ENCODE measurements around the gene AGMO. TPM values are rescaled to one million over a fixed set of nuclear protein-coding genes. Genes with fewer than 3 reads are reported as not detected.

Gene AGMO
- total RNA-seq, 1 experiment from 2014 or later, result not detected

GRCh38 chr7:15601175-15601574 lies 39.4 kb upstream of the AGMO start:
- intact Hi-C loops (cut with micrococcal nuclease; ENCODE audit: unreplicated experiment), result no loop called here
- Histone ChIP-seq H3K27me3 (ENCODE audit: control insufficient read depth, insufficient read depth, low read length) (no peaks in the 10 kb centered on the region), H3K4me1 (ENCODE audit: control insufficient read depth, insufficient read depth, low read length) (no peaks in the 10 kb centered on the region), H3K36me3 (ENCODE audit: control insufficient read depth, insufficient read depth, low read length) (no peaks in the 10 kb centered on the region), H3K27ac (ENCODE audit: low read length) (no peak overlapping the region), H3K9me3 (ENCODE audit: control insufficient read depth, insufficient read depth, low read depth, low read length) (no peaks in the 10 kb centered on the region; the same call in 1 of the 2 replicates), H3K4me3 (ENCODE audit: low read depth in 2 of 2, low read length in 2 of 2) (no peak overlapping the region)
- CTCF ChIA-PET, result no interaction called here
- in situ Hi-C loops (cut with HindIII; ENCODE audit: low pct_unique_long_range_greater_than_20kb, low sequenced_read_pairs), result no loop called here
- ATAC-seq (no peak), DNase-seq (ENCODE audit: low read depth, low spot score) (no peak)
- POLR2A ChIA-PET, result no interaction called here
- BruUV-seq (replicated peaks), result no TSS peak
- TF ChIP-seq TCF7L2 (IDR thresholded peaks at IDR 0.05; ENCODE audit: low read depth, low read length) (no peak), POLR2AphosphoS5 (IDR thresholded peaks at IDR 0.05; ENCODE audit: low read depth, low read length) (no peak), SIN3A (IDR thresholded peaks at IDR 0.05; ENCODE audit: borderline replicate concordance, insufficient read depth, low read depth, low read length) (no peak)
- TF ChIP-seq, protein P1, sequence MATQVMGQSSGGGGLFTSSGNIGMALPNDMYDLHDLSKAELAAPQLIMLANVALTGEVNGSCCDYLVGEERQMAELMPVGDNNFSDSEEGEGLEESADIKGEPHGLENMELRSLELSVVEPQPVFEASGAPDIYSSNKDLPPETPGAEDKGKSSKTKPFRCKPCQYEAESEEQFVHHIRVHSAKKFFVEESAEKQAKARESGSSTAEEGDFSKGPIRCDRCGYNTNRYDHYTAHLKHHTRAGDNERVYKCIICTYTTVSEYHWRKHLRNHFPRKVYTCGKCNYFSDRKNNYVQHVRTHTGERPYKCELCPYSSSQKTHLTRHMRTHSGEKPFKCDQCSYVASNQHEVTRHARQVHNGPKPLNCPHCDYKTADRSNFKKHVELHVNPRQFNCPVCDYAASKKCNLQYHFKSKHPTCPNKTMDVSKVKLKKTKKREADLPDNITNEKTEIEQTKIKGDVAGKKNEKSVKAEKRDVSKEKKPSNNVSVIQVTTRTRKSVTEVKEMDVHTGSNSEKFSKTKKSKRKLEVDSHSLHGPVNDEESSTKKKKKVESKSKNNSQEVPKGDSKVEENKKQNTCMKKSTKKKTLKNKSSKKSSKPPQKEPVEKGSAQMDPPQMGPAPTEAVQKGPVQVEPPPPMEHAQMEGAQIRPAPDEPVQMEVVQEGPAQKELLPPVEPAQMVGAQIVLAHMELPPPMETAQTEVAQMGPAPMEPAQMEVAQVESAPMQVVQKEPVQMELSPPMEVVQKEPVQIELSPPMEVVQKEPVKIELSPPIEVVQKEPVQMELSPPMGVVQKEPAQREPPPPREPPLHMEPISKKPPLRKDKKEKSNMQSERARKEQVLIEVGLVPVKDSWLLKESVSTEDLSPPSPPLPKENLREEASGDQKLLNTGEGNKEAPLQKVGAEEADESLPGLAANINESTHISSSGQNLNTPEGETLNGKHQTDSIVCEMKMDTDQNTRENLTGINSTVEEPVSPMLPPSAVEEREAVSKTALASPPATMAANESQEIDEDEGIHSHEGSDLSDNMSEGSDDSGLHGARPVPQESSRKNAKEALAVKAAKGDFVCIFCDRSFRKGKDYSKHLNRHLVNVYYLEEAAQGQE (IDR thresholded peaks at IDR 0.05; ENCODE audit: insufficient read depth in 1 of 2, low read depth in 2 of 2, low read length in 1 of 2), result no peak
- TF ChIP-seq, protein P2, sequence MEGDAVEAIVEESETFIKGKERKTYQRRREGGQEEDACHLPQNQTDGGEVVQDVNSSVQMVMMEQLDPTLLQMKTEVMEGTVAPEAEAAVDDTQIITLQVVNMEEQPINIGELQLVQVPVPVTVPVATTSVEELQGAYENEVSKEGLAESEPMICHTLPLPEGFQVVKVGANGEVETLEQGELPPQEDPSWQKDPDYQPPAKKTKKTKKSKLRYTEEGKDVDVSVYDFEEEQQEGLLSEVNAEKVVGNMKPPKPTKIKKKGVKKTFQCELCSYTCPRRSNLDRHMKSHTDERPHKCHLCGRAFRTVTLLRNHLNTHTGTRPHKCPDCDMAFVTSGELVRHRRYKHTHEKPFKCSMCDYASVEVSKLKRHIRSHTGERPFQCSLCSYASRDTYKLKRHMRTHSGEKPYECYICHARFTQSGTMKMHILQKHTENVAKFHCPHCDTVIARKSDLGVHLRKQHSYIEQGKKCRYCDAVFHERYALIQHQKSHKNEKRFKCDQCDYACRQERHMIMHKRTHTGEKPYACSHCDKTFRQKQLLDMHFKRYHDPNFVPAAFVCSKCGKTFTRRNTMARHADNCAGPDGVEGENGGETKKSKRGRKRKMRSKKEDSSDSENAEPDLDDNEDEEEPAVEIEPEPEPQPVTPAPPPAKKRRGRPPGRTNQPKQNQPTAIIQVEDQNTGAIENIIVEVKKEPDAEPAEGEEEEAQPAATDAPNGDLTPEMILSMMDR (IDR thresholded peaks at IDR 0.05), result no peak

- Histone ChIP-seq H3K27ac (ENCODE audit: low read length) (no peak overlapping the region), H3K4me1 (ENCODE audit: control insufficient read depth, insufficient read depth, low read length) (no peaks in the 10 kb centered on the region), H3K4me3 (ENCODE audit: low read depth in 2 of 2, low read length in 2 of 2) (no peak overlapping the region), H3K9me3 (ENCODE audit: control insufficient read depth, insufficient read depth, low read depth, low read length) (no peaks in the 10 kb centered on the region; the same call in 1 of the 2 replicates), H3K27me3 (ENCODE audit: control insufficient read depth, insufficient read depth, low read length) (no peaks in the 10 kb centered on the region), H3K36me3 (ENCODE audit: control insufficient read depth, insufficient read depth, low read length) (no peaks in the 10 kb centered on the region)
- POLR2A ChIA-PET, result no interaction called here
- intact Hi-C loops (cut with micrococcal nuclease; ENCODE audit: unreplicated experiment), result no loop called here
- CTCF ChIA-PET, result no interaction called here
- in situ Hi-C loops (cut with HindIII; ENCODE audit: low pct_unique_long_range_greater_than_20kb, low sequenced_read_pairs), result no loop called here
- BruUV-seq (replicated peaks), result no TSS peak
- DNase-seq (ENCODE audit: low read depth, low spot score) (no peak), ATAC-seq (no peak)
- TF ChIP-seq, protein P1 (IDR thresholded peaks at IDR 0.05; ENCODE audit: insufficient read depth in 1 of 2, low read depth in 2 of 2, low read length in 1 of 2), result no peak
- TF ChIP-seq SIN3A (IDR thresholded peaks at IDR 0.05; ENCODE audit: borderline replicate concordance, insufficient read depth, low read depth, low read length) (no peak), POLR2AphosphoS5 (IDR thresholded peaks at IDR 0.05; ENCODE audit: low read depth, low read length) (no peak)
Measured at GRCh38 chr7:15600298-15600697, 38.5 kb upstream of the AGMO start.

Data from Panc1 (cell line).